ENCODE results near the gene WNT9A. TPM values are rescaled to one million over a fixed set of nuclear protein-coding genes. Genes with fewer than 3 reads are reported as not detected.

Gene WNT9A
- total and polyA plus RNA-seq, 12 donors: 0.39 to 27.9 (median 3.8) TPM

- Histone ChIP-seq H3K4me1 (peaks cover 0 to 7% (median 0%) of the 10 kb centered on the region in 9 donors), H3K4me3 (no peak overlapping the region), H3K9me3 (peaks cover 0 to 23% (median 8%) of the 10 kb centered on the region in 11 donors), H3K27me3 (peaks cover 0 to 13% (median 0%) of the 10 kb centered on the region in 7 donors), H3K27ac (no peak overlapping the region), H3K36me3 (no peaks in the 10 kb centered on the region)
- ATAC-seq (no peak), DNase-seq (no peak)
- no peak for TF ChIP-seq CTCF (IDR thresholded peaks at IDR 0.05)
- intact Hi-C loops (cut with DNase I): no loop called here
- WGBS, 2 donors: 39 to 54% methylated on average over 5 of the region's 5 CpGs
Measured at GRCh38 chr1:227869279-227869842, 78.4 kb downstream of the WNT9A start.

Small RNA genes lying within 50 kb of the gene (microRNA-seq; reads per million reads assigned to microRNA genes)
- 0 reads per million in 2 donors for gene MIR5008

Other genes with a start within 250 kb of the WNT9A start
- gene JMJD4, start 212.6 kb downstream of the WNT9A start, total RNA-seq: 10 to 100 TPM in 5 of 10 donors, 1 to 10 TPM in 5; 7.6 to 13.4 (median 9.9) TPM
- 10 to 100 TPM; 10.4 to 13.0 TPM for gene JMJD4, start 212.6 kb downstream of the WNT9A start, polyA plus RNA-seq
- 100 to 1,000 TPM in 1 of 10 donors, 10 to 100 TPM in 9; 23.2 to 102 (median 65.4) TPM for gene SNAP47, start 212.5 kb downstream of the WNT9A start, total RNA-seq
- 10 to 100 TPM; 18.4 to 22.9 TPM for gene SNAP47, start 212.5 kb downstream of the WNT9A start, polyA plus RNA-seq
- not detected for gene PRSS38, start 132.3 kb downstream of the WNT9A start, total RNA-seq
- not detected for gene PRSS38, start 132.3 kb downstream of the WNT9A start, polyA plus RNA-seq
- gene WNT3A, start 59.1 kb upstream of the WNT9A start, total RNA-seq: not detected
- gene WNT3A, start 59.1 kb upstream of the WNT9A start, polyA plus RNA-seq: not detected
- 100 to 1,000 TPM; 262 to 372 (median 338) TPM for gene ARF1, start 134.8 kb upstream of the WNT9A start, total RNA-seq
- 100 to 1,000 TPM; 204 to 498 TPM for gene ARF1, start 134.8 kb upstream of the WNT9A start, polyA plus RNA-seq
- gene C1orf35, start 155.4 kb upstream of the WNT9A start, total RNA-seq: 10 to 100 TPM in 1 of 10 donors, 1 to 10 TPM in 9; 5.6 to 10.6 (median 6.3) TPM
- gene C1orf35, start 155.4 kb upstream of the WNT9A start, polyA plus RNA-seq: 10 to 100 TPM; 11.3 to 15.7 TPM
- gene MRPL55, start 161.4 kb upstream of the WNT9A start, total RNA-seq: 10 to 100 TPM; 38.0 to 65.2 (median 46.3) TPM
- gene MRPL55, start 161.4 kb upstream of the WNT9A start, polyA plus RNA-seq: 100 to 1,000 TPM; 113 to 174 TPM
- 100 to 1,000 TPM; 121 to 207 (median 159) TPM for gene GUK1, start 192.3 kb upstream of the WNT9A start, total RNA-seq
- 100 to 1,000 TPM; 275 to 474 TPM for gene GUK1, start 192.3 kb upstream of the WNT9A start, polyA plus RNA-seq
- 1 to 10 TPM in 7 of 10 donors, under 1 TPM in 3; 0.61 to 1.5 (median 1.2) TPM for gene GJC2, start 202.0 kb upstream of the WNT9A start, total RNA-seq
- gene GJC2, start 202.0 kb upstream of the WNT9A start, polyA plus RNA-seq: 1 to 10 TPM; 1.0 to 1.4 TPM
- gene IBA57, start 217.9 kb upstream of the WNT9A start, total RNA-seq: 10 to 100 TPM in 9 of 10 donors, 1 to 10 TPM in 1; 9.3 to 20.3 (median 17.2) TPM
- gene IBA57, start 217.9 kb upstream of the WNT9A start, polyA plus RNA-seq: 1 to 10 TPM; 2.8 to 6.7 TPM